ENCODE data around the gene PDGFC. TPM values are rescaled to one million over a fixed set of nuclear protein-coding genes. Genes with fewer than 3 reads are reported as not detected.
A peak's percentile ranks its signal among the peaks of the same experiment; 100 is the strongest.

Gene PDGFC
- polyA plus RNA-seq, 3 donors from 2014 or later = 0.09 TPM; not detected in 1

- no peak for DNase-seq
- Mint-ChIP-seq H3K4me1 (peaks cover 6 to 21% of the 10 kb centered on the region in 2 donors), H3K27ac (no peak overlapping the region), H3K36me3 (peaks cover 0 to 11% (median 6%) of the 10 kb centered on the region in 3 donors), H3K9me3 (peaks cover 0 to 47% (median 20%) of the 10 kb centered on the region in 6 donors), H3K4me3 (peak overlapping the region in 1 of 5 donors; percentile 5), H3K27me3 (ENCODE audit: low read depth in 3 of 3) (peaks cover 2 to 17% (median 9%) of the 10 kb centered on the region in 3 donors)
These were observed 2.5 kb downstream of the PDGFC start for GRCh38 chr4:156969101-156969500.

GRCh38 chr4:156968479-156968984, 3.1 kb downstream of the PDGFC start:
- Mint-ChIP-seq H3K27ac (no peak overlapping the region), H3K4me1 (peaks cover 6 to 21% of the 10 kb centered on the region in 2 donors), H3K27me3 (ENCODE audit: low read depth in 3 of 3) (peaks cover 2 to 17% (median 9%) of the 10 kb centered on the region in 3 donors), H3K4me3 (peak overlapping the region in 1 of 5 donors; percentile 5), H3K36me3 (peaks cover 0 to 11% (median 6%) of the 10 kb centered on the region in 3 donors), H3K9me3 (peaks cover 0 to 41% (median 18%) of the 10 kb centered on the region in 6 donors)
- DNase-seq = peak in 1 of 3 donors; percentile 4

GRCh38 chr4:156966836-156967235, 4.8 kb downstream of the PDGFC start:
- no peak for DNase-seq
- peaks cover 0 to 39% (median 14%) of the 10 kb centered on the region in 6 donors for H3K9me3 Mint-ChIP-seq
- peaks cover 0 to 11% (median 3%) of the 10 kb centered on the region in 3 donors for H3K36me3 Mint-ChIP-seq
- peaks cover 6 to 21% of the 10 kb centered on the region in 2 donors for H3K4me1 Mint-ChIP-seq
- H3K27me3 Mint-ChIP-seq (ENCODE audit: low read depth in 3 of 3) = peaks cover 4 to 13% (median 13%) of the 10 kb centered on the region in 3 donors
- no peak overlapping the region for H3K27ac Mint-ChIP-seq
- no peak overlapping the region for H3K4me3 Mint-ChIP-seq

GRCh38 chr4:156963419-156963818, 8.2 kb downstream of the PDGFC start:
- no peak overlapping the region for H3K27ac Mint-ChIP-seq
- H3K27me3 Mint-ChIP-seq (ENCODE audit: low read depth in 3 of 3) = peaks cover 2 to 6% (median 4%) of the 10 kb centered on the region in 3 donors
- no peak overlapping the region for H3K4me3 Mint-ChIP-seq
- peaks cover 0 to 2% of the 10 kb centered on the region in 2 donors for H3K4me1 Mint-ChIP-seq
- DNase-seq = no peak
- peaks cover 0 to 25% (median 4%) of the 10 kb centered on the region in 6 donors for H3K9me3 Mint-ChIP-seq
- no peaks in the 10 kb centered on the region for H3K36me3 Mint-ChIP-seq

- H3K9me3 Mint-ChIP-seq = peaks cover 0 to 19% (median 2%) of the 10 kb centered on the region in 6 donors
- no peak overlapping the region for H3K4me3 Mint-ChIP-seq
- DNase-seq = no peak
- no peak overlapping the region for H3K27ac Mint-ChIP-seq
- no peaks in the 10 kb centered on the region for H3K4me1 Mint-ChIP-seq
- no peaks in the 10 kb centered on the region for H3K36me3 Mint-ChIP-seq
- H3K27me3 Mint-ChIP-seq (ENCODE audit: low read depth in 3 of 3) = peaks cover 2 to 7% (median 4%) of the 10 kb centered on the region in 3 donors
These were observed 9.0 kb downstream of the PDGFC start for GRCh38 chr4:156962528-156962974.

GRCh38 chr4:156962058-156962358, 9.6 kb downstream of the PDGFC start:
- no peak for DNase-seq
- Mint-ChIP-seq H3K36me3 (no peaks in the 10 kb centered on the region), H3K27ac (no peak overlapping the region), H3K4me3 (no peak overlapping the region), H3K27me3 (ENCODE audit: low read depth in 3 of 3) (peaks cover 0 to 8% (median 2%) of the 10 kb centered on the region in 3 donors), H3K4me1 (no peaks in the 10 kb centered on the region), H3K9me3 (peaks cover 0 to 18% (median 2%) of the 10 kb centered on the region in 6 donors)

- Mint-ChIP-seq H3K27me3 (ENCODE audit: low read depth in 3 of 3) (peaks cover 0 to 8% (median 2%) of the 10 kb centered on the region in 3 donors), H3K27ac (no peak overlapping the region), H3K4me1 (no peaks in the 10 kb centered on the region), H3K9me3 (peaks cover 0 to 19% (median 2%) of the 10 kb centered on the region in 6 donors), H3K4me3 (no peak overlapping the region), H3K36me3 (no peaks in the 10 kb centered on the region)
- DNase-seq = no peak
These were observed 10.2 kb downstream of the PDGFC start for GRCh38 chr4:156961196-156962057.

GRCh38 chr4:156959298-156959702, 12.3 kb downstream of the PDGFC start:
- H3K36me3 Mint-ChIP-seq = no peaks in the 10 kb centered on the region
- no peaks in the 10 kb centered on the region for H3K4me1 Mint-ChIP-seq
- no peak for DNase-seq
- peaks cover 0 to 8% (median 2%) of the 10 kb centered on the region in 3 donors for H3K27me3 Mint-ChIP-seq (ENCODE audit: low read depth in 3 of 3)
- no peak overlapping the region for H3K4me3 Mint-ChIP-seq
- peaks cover 0 to 23% (median 5%) of the 10 kb centered on the region in 6 donors for H3K9me3 Mint-ChIP-seq
- no peak overlapping the region for H3K27ac Mint-ChIP-seq

- no peaks in the 10 kb centered on the region for H3K4me1 Mint-ChIP-seq
- no peak for DNase-seq
These were observed 13.1 kb downstream of the PDGFC start for GRCh38 chr4:156958276-156959074.

GRCh38 chr4:156957556-156957955, 14.0 kb downstream of the PDGFC start:
- Mint-ChIP-seq H3K9me3 (peaks cover 0 to 22% (median 5%) of the 10 kb centered on the region in 6 donors), H3K27me3 (ENCODE audit: low read depth in 3 of 3) (peaks cover 0 to 4% (median 2%) of the 10 kb centered on the region in 3 donors), H3K36me3 (no peaks in the 10 kb centered on the region), H3K4me3 (no peak overlapping the region), H3K27ac (no peak overlapping the region), H3K4me1 (no peaks in the 10 kb centered on the region)
- no peak for DNase-seq

More at GRCh38 chr4:156958276-156959074, 13.1 kb downstream of the PDGFC start:
- peaks cover 0 to 23% (median 5%) of the 10 kb centered on the region in 6 donors for H3K9me3 Mint-ChIP-seq
- H3K27ac Mint-ChIP-seq = no peak overlapping the region
- H3K36me3 Mint-ChIP-seq = no peaks in the 10 kb centered on the region
- H3K27me3 Mint-ChIP-seq (ENCODE audit: low read depth in 3 of 3) = peaks cover 0 to 8% (median 2%) of the 10 kb centered on the region in 3 donors
- no peak overlapping the region for H3K4me3 Mint-ChIP-seq

GRCh38 chr4:156956826-156957368, 14.7 kb downstream of the PDGFC start:
- DNase-seq = no peak
- Mint-ChIP-seq H3K9me3 (peaks cover 0 to 21% (median 5%) of the 10 kb centered on the region in 6 donors), H3K27me3 (ENCODE audit: low read depth in 3 of 3) (peaks cover 0 to 4% (median 0%) of the 10 kb centered on the region in 3 donors), H3K27ac (no peak overlapping the region), H3K36me3 (no peaks in the 10 kb centered on the region), H3K4me1 (no peaks in the 10 kb centered on the region), H3K4me3 (no peak overlapping the region)

GRCh38 chr4:156956359-156956758, 15.2 kb downstream of the PDGFC start:
- H3K27ac Mint-ChIP-seq = no peak overlapping the region
- H3K27me3 Mint-ChIP-seq (ENCODE audit: low read depth in 3 of 3) = peaks cover 0 to 4% (median 0%) of the 10 kb centered on the region in 3 donors
- H3K4me1 Mint-ChIP-seq = no peaks in the 10 kb centered on the region
- no peaks in the 10 kb centered on the region for H3K36me3 Mint-ChIP-seq
- DNase-seq = no peak
- peaks cover 0 to 21% (median 5%) of the 10 kb centered on the region in 6 donors for H3K9me3 Mint-ChIP-seq
- no peak overlapping the region for H3K4me3 Mint-ChIP-seq

GRCh38 chr4:156954587-156954986, 17.0 kb downstream of the PDGFC start:
- H3K27me3 Mint-ChIP-seq (ENCODE audit: low read depth in 3 of 3) = peaks cover 0 to 4% (median 2%) of the 10 kb centered on the region in 3 donors
- H3K9me3 Mint-ChIP-seq = peaks cover 0 to 21% (median 5%) of the 10 kb centered on the region in 6 donors
- no peak overlapping the region for H3K27ac Mint-ChIP-seq
- no peaks in the 10 kb centered on the region for H3K4me1 Mint-ChIP-seq
- H3K36me3 Mint-ChIP-seq = no peaks in the 10 kb centered on the region
- H3K4me3 Mint-ChIP-seq = no peak overlapping the region
- no peak for DNase-seq
